Activated naive CD8-positive, alpha-beta T cell (primary cell): Measurements from ENCODE around the gene ATG9A.
"Not testable (repeated sequence)": the region's sequence is repeated elsewhere in the genome, so short reads cannot be mapped to it uniquely, and the experiment has no call there.

Source experiments
- H3K27ac Mint-ChIP-seq: one replicate; pipeline ENCODE4 v1.8.0; 2021; ENCODE audit warnings: mixed read lengths
- H3K27me3 Mint-ChIP-seq: one replicate; pipeline ENCODE4 v1.8.0; 2021; ENCODE audit warnings: mixed read lengths
- H3K36me3 Mint-ChIP-seq: one replicate; pipeline ENCODE4 v1.8.0; 2021; ENCODE audit warnings: mixed read lengths
- H3K4me1 Mint-ChIP-seq: one replicate; pipeline ENCODE4 v1.8.0; 2021; ENCODE audit warnings: low read depth, mixed read lengths
- H3K4me3 Mint-ChIP-seq: one replicate; pipeline ENCODE4 v1.8.0; 2021; ENCODE audit warnings: mild to moderate bottlenecking, mixed read lengths
- H3K9me3 Mint-ChIP-seq: one replicate; pipeline ENCODE4 v1.8.0; 2021; ENCODE audit warnings: low read depth, mixed read lengths

ATG9A gene

GRCh38 chr2:219261024-219261855 is 31.8 kb upstream of the ATG9A start:
- Mint-ChIP-seq H3K4me1 (peaks cover 15% of the 10 kb centered on the region), H3K36me3 (no peaks in the 10 kb centered on the region), H3K27ac (no peak overlapping the region), H3K27me3 (peaks cover 2% of the 10 kb centered on the region), H3K4me3 (no peak overlapping the region), H3K9me3 (no peaks in the 10 kb centered on the region)

DNA sequence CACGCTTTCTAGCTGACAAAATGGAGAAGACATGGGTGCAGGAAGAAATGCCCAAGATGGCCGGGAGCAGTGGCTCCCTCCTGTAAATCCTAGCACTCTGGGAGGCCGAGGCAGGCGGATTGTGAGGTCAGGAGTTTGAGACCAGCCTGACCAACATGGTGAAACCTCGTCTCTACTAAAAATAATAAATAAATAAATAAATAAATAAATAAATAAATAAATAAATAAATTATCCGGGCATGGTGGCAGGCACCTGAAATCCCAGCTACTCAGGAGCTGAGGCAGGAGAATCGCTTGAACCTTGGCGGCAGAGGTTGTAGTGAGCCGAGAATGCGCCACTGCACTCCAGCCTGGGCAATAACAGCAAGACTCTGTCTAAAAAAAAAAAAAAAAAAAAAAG is 29.5 kb upstream of the ATG9A start:
- not testable (repeated sequence) for H3K9me3 Mint-ChIP-seq, H3K36me3 Mint-ChIP-seq, H3K4me3 Mint-ChIP-seq, H3K27me3 Mint-ChIP-seq, H3K27ac Mint-ChIP-seq
- peaks cover 27% of the 10 kb centered on the region for H3K4me1 Mint-ChIP-seq

- Mint-ChIP-seq H3K36me3 (peaks cover 3% of the 10 kb centered on the region), H3K27ac (peak overlapping the region; percentile 95), H3K27me3 (peaks cover under 1% of the 10 kb centered on the region), H3K9me3 (no peaks in the 10 kb centered on the region), H3K4me1 (peaks cover 45% of the 10 kb centered on the region), H3K4me3 (peak overlapping the region; percentile 87)
Observed at GRCh38 chr2:219254590-219255201, 25.3 kb upstream of the ATG9A start.

GRCh38 chr2:219253753-219254589 is 24.5 kb upstream of the ATG9A start, which contains the start of gene TUBA4A:
Gene TUBA4A, minus strand, starts transcription at chr2:219253918. Its CDS starts 60 bp downstream, at chr2:219253858.
- Mint-ChIP-seq H3K4me3 (peak within 1 kb of the TSS; percentile 97), H3K4me1 (peaks cover 49% of the 10 kb centered on the region), H3K27ac (peak within 1 kb of the TSS; percentile 95)

DNA sequence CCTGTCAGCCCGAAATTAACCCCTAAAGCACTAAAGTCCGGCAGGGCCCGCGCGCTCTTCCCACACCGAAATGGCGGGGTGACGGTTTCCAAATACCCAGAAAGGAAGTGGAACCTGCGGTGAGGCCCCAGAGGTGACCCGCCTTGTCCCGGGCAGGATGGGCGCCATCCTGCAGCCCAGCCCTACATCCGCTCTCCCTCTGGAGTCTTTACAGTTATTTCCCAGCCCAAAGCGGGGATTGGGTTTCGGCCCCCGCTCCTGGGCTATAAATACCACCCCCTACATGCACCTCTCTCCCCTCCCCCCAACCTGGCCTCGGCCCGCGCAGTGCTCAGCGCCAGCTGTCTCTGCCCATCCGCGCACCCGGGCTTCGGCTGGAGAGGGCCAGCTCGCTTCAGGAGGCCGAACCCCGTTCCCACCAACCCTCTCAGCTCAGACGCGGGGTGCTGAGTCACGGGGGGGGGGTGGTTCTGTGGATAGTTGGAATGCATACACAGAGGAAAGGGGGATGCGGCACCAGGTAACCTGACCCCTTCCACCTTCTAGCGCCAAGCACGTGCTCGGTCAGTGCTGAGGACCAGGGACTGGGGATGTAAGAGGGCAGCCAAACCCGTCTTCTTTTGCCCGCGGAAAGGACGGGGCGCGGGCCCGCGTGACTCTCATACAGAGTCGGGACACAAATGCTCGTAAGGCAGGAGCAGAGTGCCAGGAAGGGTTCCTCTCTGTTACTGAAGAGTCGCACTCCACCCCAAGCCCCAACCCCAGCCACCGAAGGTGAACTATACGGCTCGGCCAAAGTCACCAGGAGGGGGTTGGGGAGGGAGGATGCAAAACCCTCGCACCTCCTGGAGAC is 23.7 kb upstream of the ATG9A start, which contains the start of gene TUBA4B:
TUBA4B (plus strand) TSS at position 344 of the 853 bp plus-strand sequence; CDS start at position 509, 165 bp downstream.
- Mint-ChIP-seq H3K27me3 (no peaks in the 10 kb centered on the region), H3K27ac (peak within 1 kb of the TSS; percentile 95), H3K4me3 (peak within 1 kb of the TSS; percentile 97), H3K4me1 (peaks cover 58% of the 10 kb centered on the region), H3K9me3 (no peaks in the 10 kb centered on the region), H3K36me3 (peaks cover 3% of the 10 kb centered on the region)

More at GRCh38 chr2:219253753-219254589, 24.5 kb upstream of the ATG9A start, which contains the start of gene TUBA4A:
- Mint-ChIP-seq H3K27me3 (no peaks in the 10 kb centered on the region), H3K36me3 (peaks cover 3% of the 10 kb centered on the region), H3K9me3 (no peaks in the 10 kb centered on the region)

- Mint-ChIP-seq H3K36me3 (peaks cover 3% of the 10 kb centered on the region), H3K9me3 (no peaks in the 10 kb centered on the region), H3K4me3 (peak overlapping the region; percentile 97), H3K27me3 (no peaks in the 10 kb centered on the region), H3K27ac (peak overlapping the region; percentile 91), H3K4me1 (peaks cover 64% of the 10 kb centered on the region)
Observed at GRCh38 chr2:219252570-219252899, 23.1 kb upstream of the ATG9A start.

DNA sequence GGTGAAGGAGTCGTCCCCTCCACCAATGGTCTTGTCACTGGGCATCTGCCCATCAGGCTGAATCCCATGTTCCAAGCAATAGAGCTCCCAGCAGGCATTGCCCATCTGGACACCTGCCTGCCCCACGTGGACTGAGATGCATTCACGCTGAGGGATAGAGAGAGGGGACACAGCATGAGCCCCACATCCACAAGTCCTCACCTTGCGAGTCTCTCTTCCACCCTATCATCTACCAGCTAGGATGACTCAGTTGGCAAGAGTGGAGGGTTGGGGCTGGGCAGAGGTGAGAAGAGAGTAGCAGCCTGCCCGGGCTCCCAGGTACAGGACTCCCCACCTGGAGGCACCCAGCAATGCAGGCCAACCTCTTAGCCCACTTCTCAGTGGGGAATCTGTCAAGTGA is 22.6 kb upstream of the ATG9A start:
- peak overlapping the region; percentile 91 for H3K27ac Mint-ChIP-seq
- H3K36me3 Mint-ChIP-seq = peaks cover 3% of the 10 kb centered on the region
- peaks cover 68% of the 10 kb centered on the region for H3K4me1 Mint-ChIP-seq
- H3K4me3 Mint-ChIP-seq = peak overlapping the region; percentile 97
- H3K9me3 Mint-ChIP-seq = no peaks in the 10 kb centered on the region
- no peaks in the 10 kb centered on the region for H3K27me3 Mint-ChIP-seq

GRCh38 chr2:219251656-219252055 is 22.2 kb upstream of the ATG9A start:
- no peaks in the 10 kb centered on the region for H3K9me3 Mint-ChIP-seq
- H3K36me3 Mint-ChIP-seq = peaks cover 3% of the 10 kb centered on the region
- peak overlapping the region; percentile 97 for H3K4me3 Mint-ChIP-seq
- peaks cover 73% of the 10 kb centered on the region for H3K4me1 Mint-ChIP-seq
- no peaks in the 10 kb centered on the region for H3K27me3 Mint-ChIP-seq
- H3K27ac Mint-ChIP-seq = peak overlapping the region; percentile 91

- H3K4me3 Mint-ChIP-seq = peak overlapping the region; percentile 97
- peaks cover 74% of the 10 kb centered on the region for H3K4me1 Mint-ChIP-seq
- H3K27me3 Mint-ChIP-seq = no peaks in the 10 kb centered on the region
- H3K9me3 Mint-ChIP-seq = no peaks in the 10 kb centered on the region
- peaks cover 3% of the 10 kb centered on the region for H3K36me3 Mint-ChIP-seq
- H3K27ac Mint-ChIP-seq = peak overlapping the region; percentile 91
Observed at GRCh38 chr2:219250049-219250781, 20.8 kb upstream of the ATG9A start.

DNA sequence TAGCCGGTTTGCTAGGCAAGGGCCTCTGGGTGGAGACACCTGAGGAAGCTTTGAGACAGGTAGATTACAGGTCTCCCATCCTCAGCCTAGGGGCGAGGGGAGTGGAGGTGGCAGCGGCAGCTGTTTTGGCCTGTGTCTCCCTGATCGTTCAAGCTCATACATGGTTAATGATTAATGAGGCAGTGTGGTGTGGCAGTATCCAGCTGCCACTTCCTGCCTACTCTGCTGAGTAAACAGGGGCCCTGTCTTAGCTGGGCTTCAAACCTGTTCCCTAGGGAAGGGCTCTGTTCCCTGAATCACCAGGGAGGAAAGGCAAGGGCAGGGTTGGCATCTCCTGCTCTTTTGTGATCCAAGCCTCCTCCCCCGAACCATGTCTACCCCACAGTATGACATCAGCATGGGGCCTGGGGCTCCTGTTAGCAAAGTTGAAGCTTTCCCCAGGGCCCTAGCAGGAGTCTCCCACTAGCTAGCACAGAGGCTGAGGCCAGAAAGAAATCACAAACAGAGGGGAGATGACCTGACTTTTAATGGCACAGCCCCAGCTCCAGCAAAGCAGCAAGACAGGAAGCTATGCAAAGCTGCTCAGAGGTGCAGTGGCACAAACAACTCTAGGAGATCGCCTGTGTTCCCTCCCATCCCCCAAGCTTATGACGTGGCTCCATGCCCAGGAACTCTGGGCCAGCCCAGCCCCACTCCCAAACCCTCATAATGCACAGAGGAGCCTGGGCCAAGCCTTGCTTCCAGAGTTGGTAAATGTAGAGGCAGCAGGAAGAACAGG is 20.0 kb upstream of the ATG9A start:
- no peaks in the 10 kb centered on the region for H3K9me3 Mint-ChIP-seq
- H3K4me1 Mint-ChIP-seq = peaks cover 74% of the 10 kb centered on the region
- peak overlapping the region; percentile 97 for H3K4me3 Mint-ChIP-seq
- H3K27me3 Mint-ChIP-seq = no peaks in the 10 kb centered on the region
- H3K27ac Mint-ChIP-seq = peak overlapping the region; percentile 90
- peaks cover 3% of the 10 kb centered on the region for H3K36me3 Mint-ChIP-seq

- Mint-ChIP-seq H3K4me1 (peaks cover 77% of the 10 kb centered on the region), H3K27me3 (no peaks in the 10 kb centered on the region)
Observed at GRCh38 chr2:219248845-219249202, 19.4 kb upstream of the ATG9A start.

DNA sequence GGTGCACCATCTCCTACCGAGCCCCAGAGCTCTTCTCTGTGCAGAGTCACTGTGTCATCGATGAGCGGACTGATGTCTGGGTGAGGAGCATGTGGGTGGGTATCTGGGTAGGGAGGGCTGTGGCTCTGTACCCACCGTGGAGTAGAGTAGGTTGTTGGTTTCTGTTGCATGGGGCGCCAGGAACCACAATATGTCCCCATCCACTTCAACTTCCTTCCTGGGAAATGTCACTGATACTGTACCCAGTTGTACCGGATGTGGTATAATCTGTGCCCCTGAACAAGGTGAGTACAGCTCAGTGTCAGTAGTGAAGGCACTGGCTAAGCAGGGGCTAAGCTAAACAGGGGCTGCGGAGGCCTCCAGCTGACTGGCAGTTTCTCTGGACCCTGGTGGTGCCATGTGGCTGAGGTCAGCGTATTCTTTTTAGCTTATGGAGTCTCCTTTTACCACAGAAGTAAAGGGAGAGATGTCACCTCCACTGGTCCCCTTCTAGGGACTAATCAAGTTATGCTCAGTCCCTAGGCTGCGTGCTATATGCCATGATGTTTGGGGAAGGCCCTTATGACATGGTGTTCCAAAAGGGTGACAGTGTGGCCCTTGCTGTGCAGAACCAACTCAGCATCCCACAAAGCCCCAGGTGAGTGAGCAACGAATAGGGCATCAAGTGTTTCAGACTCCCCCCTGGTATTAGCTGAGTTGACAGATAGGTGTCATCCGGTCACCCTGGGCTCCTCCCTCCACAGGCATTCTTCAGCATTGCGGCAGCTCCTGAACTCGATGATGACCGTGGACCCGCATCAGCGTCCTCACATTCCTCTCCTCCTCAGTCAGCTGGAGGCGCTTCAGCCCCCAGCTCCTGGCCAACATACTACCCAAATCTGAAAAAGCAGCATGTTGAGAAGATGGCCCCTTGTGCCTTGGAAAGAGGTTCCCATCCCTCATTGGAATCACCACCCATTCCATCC is 18.5 kb upstream of the ATG9A start:
- Mint-ChIP-seq H3K4me1 (peaks cover 79% of the 10 kb centered on the region), H3K9me3 (no peaks in the 10 kb centered on the region)

More at GRCh38 chr2:219248845-219249202, 19.4 kb upstream of the ATG9A start:
- peaks cover 3% of the 10 kb centered on the region for H3K36me3 Mint-ChIP-seq
- H3K9me3 Mint-ChIP-seq = no peaks in the 10 kb centered on the region
- peak overlapping the region; percentile 90 for H3K27ac Mint-ChIP-seq
- peak overlapping the region; percentile 97 for H3K4me3 Mint-ChIP-seq

More for the DNA sequence above, 18.5 kb upstream of the ATG9A start:
- Mint-ChIP-seq H3K36me3 (peaks cover 3% of the 10 kb centered on the region), H3K4me3 (peak overlapping the region; percentile 97), H3K27me3 (no peaks in the 10 kb centered on the region), H3K27ac (peak overlapping the region; percentile 88)
